H1 (cell line): ENCODE results near the gene SNX19. TPM values are rescaled to one million over a fixed set of nuclear protein-coding genes. Genes with fewer than 3 reads are reported as not detected.

ENCODE experiments used
- CTCF ChIA-PET: fragments of 300-600 bp; sonication (Branson Sonifier 250); formaldehyde crosslinking; loops from one replicate; lab custom pipeline; 2021; ENCODE audit not compliant: partially characterized antibody; lab: Charles Lee
- POLR2A ChIA-PET: fragments of 300-600 bp; sonication (Branson Sonifier 250); formaldehyde crosslinking; loops from one replicate; lab custom pipeline; 2021; ENCODE audit warnings: inconsistent platforms; ENCODE audit not compliant: partially characterized antibody; lab: Charles Lee
- DNase-seq, 2 experiments: peaks; one replicate each; pipeline versions ENCODE4 v3.0.0 to v3.0.0-alpha.2; 2010 to 2022; ENCODE audit warnings: low spot score in 2 of 2, low read depth in 1 of 2, mixed read lengths in 1 of 2
- FAIRE-seq: peaks from 2 replicates; lab custom pipeline; 2011; peaks lifted over from hg19 to GRCh38; lab: Jason Lieb, UNC
- H2AFZ ChIP-seq: 2 replicates; pipeline ENCODE4 v1.8.1; 2012; ENCODE audit warnings: low read length, inconsistent platforms
- H2AK5ac ChIP-seq: 2 replicates; pipeline ENCODE4 v1.6.1; 2013; ENCODE audit warnings: low read depth, low read length
- H2BK120ac ChIP-seq: replicated peaks from 2 replicates; pipeline ENCODE3; 2013; ENCODE audit warnings: low read depth, low read length, inconsistent platforms
- H2BK12ac ChIP-seq: 2 replicates; pipeline ENCODE4 v1.6.1; 2013; ENCODE audit warnings: low read depth, low read length
- H2BK15ac ChIP-seq: 2 replicates; pipeline ENCODE4 v1.6.1; 2013; ENCODE audit warnings: low read length
- H2BK20ac ChIP-seq: 2 replicates; pipeline ENCODE4 v1.6.1; 2013; ENCODE audit warnings: low read length
- H2BK5ac ChIP-seq: 2 replicates; pipeline ENCODE4 v1.6.1; 2013; ENCODE audit warnings: low read depth, low read length
- H3K14ac ChIP-seq: 2 replicates; pipeline ENCODE4 v1.6.1; 2013; ENCODE audit warnings: inconsistent platforms; ENCODE audit not compliant: insufficient read length
- H3K18ac ChIP-seq: 2 replicates; pipeline ENCODE4 v1.6.1; 2013; ENCODE audit warnings: low read length; ENCODE audit errors: extremely low read depth
- H3K23ac ChIP-seq: 2 replicates; pipeline ENCODE4 v1.6.1; 2013; ENCODE audit warnings: inconsistent platforms; ENCODE audit not compliant: insufficient read length
- H3K23me2 ChIP-seq: 2 replicates; pipeline ENCODE4 v1.6.1; 2013; ENCODE audit warnings: low read depth, low read length
- H3K27ac ChIP-seq: 2 replicates; pipeline ENCODE4 v1.6.1; 2011; ENCODE audit warnings: low read depth, low read length, inconsistent platforms
- H3K27me3 ChIP-seq, 4 experiments: replicated peaks in 1 of 4; 1 replicate in 1 of 4; 2 replicates in 3 of 4; pipeline versions ENCODE4 v1.6.1 to v1.8.1; 2011 to 2013; ENCODE audit warnings: low read length in 3 of 4, mild to moderate bottlenecking in 3 of 4, inconsistent platforms in 2 of 4, mixed read lengths in 2 of 4, moderate library complexity in 1 of 4; ENCODE audit not compliant: control insufficient read depth in 3 of 4, insufficient read depth in 3 of 4; ENCODE audit errors: extremely low read depth in 1 of 4
- H3K36me3 ChIP-seq, 4 experiments: 2 replicates each; pipeline versions ENCODE4 v1.6.1 to v1.8.1; 2011 to 2013; ENCODE audit warnings: mild to moderate bottlenecking in 4 of 4, low read length in 3 of 4, moderate library complexity in 2 of 4, control low read depth in 1 of 4, inconsistent platforms in 1 of 4; ENCODE audit not compliant: insufficient read depth in 4 of 4, control insufficient read depth in 2 of 4
- H3K4ac ChIP-seq: replicated peaks from 2 replicates; pipeline ENCODE3; 2013; ENCODE audit warnings: low read length, low read depth, mixed read lengths, inconsistent platforms; ENCODE audit not compliant: insufficient read length
- H3K4me1 ChIP-seq, 4 experiments: replicated peaks in 1 of 4; 1 replicate in 1 of 4; 2 replicates in 3 of 4; pipeline versions ENCODE4 v1.6.1 to v1.8.1; 2011 to 2013; ENCODE audit warnings: low read length in 3 of 4, inconsistent platforms in 2 of 4, mixed read lengths in 1 of 4; ENCODE audit not compliant: insufficient read depth in 4 of 4, control insufficient read depth in 3 of 4
- H3K4me2 ChIP-seq, 2 experiments: 2 replicates each; pipeline versions ENCODE4 v1.6.1 to v1.8.1; 2011 to 2013; ENCODE audit warnings: low read depth in 2 of 2, low read length in 2 of 2, control low read depth in 1 of 2, inconsistent platforms in 1 of 2, mild to moderate bottlenecking in 1 of 2; ENCODE audit not compliant: insufficient read depth in 1 of 2
- H3K4me3 ChIP-seq, 4 experiments: fragments of 200-600, 300-600 bp in 1 of 4; sonication (generic), shearing (Covaris generic), sonication (Bioruptor Twin) in 1 of 4; 2 replicates each; pipeline versions ENCODE4 v1.5.1 to v1.8.1; 2011 to 2016; ENCODE audit warnings: low read length in 4 of 4, low read depth in 3 of 4, control low read depth in 2 of 4, inconsistent platforms in 2 of 4, mild to moderate bottlenecking in 2 of 4, mixed read lengths in 1 of 4, moderate library complexity in 1 of 4; ENCODE audit not compliant: insufficient read depth in 2 of 4; ENCODE audit errors: extremely low read depth in 1 of 4
- H3K56ac ChIP-seq: replicated peaks from 2 replicates; pipeline ENCODE3; 2013; ENCODE audit warnings: low read depth, mild to moderate bottlenecking, mixed read lengths, low read length, inconsistent platforms; ENCODE audit not compliant: insufficient read length
- H3K79me1 ChIP-seq: 2 replicates; pipeline ENCODE4 v1.6.1; 2013; ENCODE audit warnings: low read depth, low read length, control low read depth
- H3K79me2 ChIP-seq, 2 experiments: 2 replicates each; pipeline versions ENCODE4 v1.6.1 to v1.8.1; 2012 to 2013; ENCODE audit warnings: low read length in 2 of 2, mild to moderate bottlenecking in 2 of 2, inconsistent platforms in 1 of 2; ENCODE audit not compliant: insufficient read depth in 2 of 2, control insufficient read depth in 1 of 2
- H3K9ac ChIP-seq, 4 experiments: replicated peaks in 1 of 4; 1 replicate in 1 of 4; 2 replicates in 3 of 4; pipeline versions ENCODE4 v1.6.1 to v1.8.1; 2011 to 2013; ENCODE audit warnings: low read depth in 3 of 4, low read length in 3 of 4, control low read depth in 2 of 4, mild to moderate bottlenecking in 2 of 4, moderate library complexity in 2 of 4, inconsistent platforms in 1 of 4; ENCODE audit errors: extremely low read depth in 1 of 4
- H3K9me3 ChIP-seq, 2 experiments: 2 replicates each; pipeline versions ENCODE4 v1.6.1 to v1.8.1; 2012 to 2013; ENCODE audit warnings: mild to moderate bottlenecking in 2 of 2, moderate library complexity in 2 of 2, control low read depth in 1 of 2, inconsistent platforms in 1 of 2, low read depth in 1 of 2, low read length in 1 of 2, mixed read lengths in 1 of 2; ENCODE audit not compliant: insufficient read depth in 2 of 2
- H4K20me1 ChIP-seq, 2 experiments: replicated peaks in 1 of 2; 2 replicates each; pipeline versions ENCODE3 to v1.8.1; 2011 to 2013; ENCODE audit warnings: inconsistent platforms in 2 of 2, low read length in 2 of 2, mild to moderate bottlenecking in 1 of 2; ENCODE audit not compliant: insufficient read depth in 2 of 2, control insufficient read depth in 1 of 2
- H4K5ac ChIP-seq: 2 replicates; pipeline ENCODE4 v1.6.1; 2013; ENCODE audit warnings: low read length, low read depth, mixed read lengths, inconsistent platforms; ENCODE audit not compliant: insufficient read length
- H4K8ac ChIP-seq: 2 replicates; pipeline ENCODE4 v1.8.0; 2013; ENCODE audit warnings: mild to moderate bottlenecking, moderate library complexity, low read length, inconsistent platforms; ENCODE audit not compliant: insufficient read depth; ENCODE audit errors: extremely low read depth
- H4K91ac ChIP-seq: replicated peaks from 2 replicates; pipeline ENCODE3; 2013; ENCODE audit warnings: low read length, mixed read lengths, inconsistent platforms; ENCODE audit not compliant: insufficient read length
- WGBS, 2 experiments: shearing (Covaris generic) in 1 of 2; methylation state at CpG; one replicate each; pipeline versions ENCODE4 v1.1.6 to v1.1.7; 2013 to 2015; ENCODE audit warnings: low lambda C conversion rate in 2 of 2, mixed read lengths in 2 of 2, inconsistent platforms in 1 of 2, low coverage in 1 of 2, missing lambda C conversion rate in 1 of 2; ENCODE audit not compliant: insufficient replicate concordance in 2 of 2, insufficient coverage in 1 of 2, insufficient read length in 1 of 2; ENCODE audit errors: extremely low coverage in 1 of 2, missing lambda C conversion rate in 1 of 2; 5-methylcytosine and 5-hydroxymethylcytosine counted together
- polyA plus RNA-seq, 7 experiments: library from polyadenylated mRNA; depleted of rRNA in 3 of 7; stranded (reverse) in 5 of 7; unstranded in 2 of 7; fragments of >200 nt in 5 of 7; fragments of 200-250 nt in 2 of 7; gene quantifications; 1 replicate in 5 of 7; 2 replicates in 1 of 7; 4 replicates in 1 of 7; pipeline versions ENCODE4 v1.2.1 to v1.2.3, GENCODE V29; 2011 to 2013; ENCODE audit warnings: missing spikeins in 2 of 7, mixed read lengths in 2 of 7
- total RNA-seq: library from RNA; stranded (reverse); fragmentation: NEBNext Ultra II Directional; extraction: Animal tissue kit (Norgen Biotek cat#: 25700); gene quantifications from 2 replicates; pipeline ENCODE4 v1.2.1, GENCODE V29; 2021

The SNX19 gene
- total and polyA plus RNA-seq, 2 of the 8 experiments (the other 6 are each of a cell fraction or from before 2014, with no cell fraction given): 15.0 to 25.2 TPM

GRCh38 chr11:130849215-130849568, 67.1 kb downstream of the SNX19 start:
- H3K4me2 ChIP-seq: no peak overlapping the region
- no peaks in the 10 kb centered on the region; the same call in 1 of the 2 replicates for H3K79me1 ChIP-seq
- no peaks in the 10 kb centered on the region for H3K36me3 ChIP-seq
- no peak overlapping the region for H3K4me3 ChIP-seq
- H3K27ac ChIP-seq: no peak overlapping the region
- FAIRE-seq (no peak), DNase-seq (no peak)
- H3K9ac ChIP-seq: no peak overlapping the region
- no peak overlapping the region for H2BK5ac ChIP-seq
- H2AFZ ChIP-seq: no peak overlapping the region
- peaks cover 0 to 1% (median 0%) of the 10 kb centered on the region in 4 experiments; a peak in 2 of 7 replicates for H3K27me3 ChIP-seq
- WGBS, 2 experiments: 93% methylated on average over 2 of the region's 2 CpGs; no CpG with 5 or more reads in 1 of the 2 experiments
- H2BK15ac ChIP-seq: no peak overlapping the region
- no peaks in the 10 kb centered on the region for H3K79me2 ChIP-seq
- no peak overlapping the region for H2BK120ac ChIP-seq
- no peak overlapping the region for H3K18ac ChIP-seq
- H3K23me2 ChIP-seq: no peaks in the 10 kb centered on the region
- no peak overlapping the region for H3K56ac ChIP-seq
- H3K9me3 ChIP-seq: no peaks in the 10 kb centered on the region
- H2AK5ac ChIP-seq: no peak overlapping the region
- no peak overlapping the region for H2BK12ac ChIP-seq
- H4K5ac ChIP-seq: no peak overlapping the region
- ChIA-PET POLR2A (no interaction called here), CTCF (interaction anchor here (0.6 to 3.3 kb wide), 5 partner anchors 9 to 55 kb away, joined by 3 to 13 read pairs (median 3); no protein-coding TSS in a partner anchor)
- H4K20me1 ChIP-seq: no peaks in the 10 kb centered on the region
- H4K91ac ChIP-seq: no peak overlapping the region
- H4K8ac ChIP-seq: no peak overlapping the region
- H3K4ac ChIP-seq: no peak overlapping the region
- no peaks in the 10 kb centered on the region for H3K4me1 ChIP-seq
- no peak overlapping the region for H3K23ac ChIP-seq
- no peak overlapping the region for H3K14ac ChIP-seq
- H2BK20ac ChIP-seq: no peak overlapping the region
